ENCODE data around the gene SGPP2.

Gene SGPP2

DNA sequence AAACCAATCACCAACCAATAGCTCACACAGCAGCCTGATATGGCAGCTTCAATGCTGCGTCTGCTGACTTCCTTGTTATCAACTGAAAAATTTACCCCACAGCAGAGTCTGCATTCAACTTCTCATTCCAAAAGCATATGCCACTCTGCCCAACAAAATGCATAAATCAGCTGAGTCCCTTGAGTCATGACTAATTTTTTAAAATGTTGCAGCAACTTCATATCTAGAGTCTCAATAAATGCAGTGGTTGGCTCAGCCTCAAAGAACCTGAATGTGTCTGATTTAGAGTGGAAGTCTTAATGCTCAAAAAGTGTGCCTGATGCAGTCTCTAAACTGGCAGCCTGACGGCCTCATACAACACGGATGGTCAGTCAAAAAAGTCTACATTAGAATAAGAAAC is 185.0 kb downstream of the SGPP2 start:
- TF ChIP-seq, protein P1, sequence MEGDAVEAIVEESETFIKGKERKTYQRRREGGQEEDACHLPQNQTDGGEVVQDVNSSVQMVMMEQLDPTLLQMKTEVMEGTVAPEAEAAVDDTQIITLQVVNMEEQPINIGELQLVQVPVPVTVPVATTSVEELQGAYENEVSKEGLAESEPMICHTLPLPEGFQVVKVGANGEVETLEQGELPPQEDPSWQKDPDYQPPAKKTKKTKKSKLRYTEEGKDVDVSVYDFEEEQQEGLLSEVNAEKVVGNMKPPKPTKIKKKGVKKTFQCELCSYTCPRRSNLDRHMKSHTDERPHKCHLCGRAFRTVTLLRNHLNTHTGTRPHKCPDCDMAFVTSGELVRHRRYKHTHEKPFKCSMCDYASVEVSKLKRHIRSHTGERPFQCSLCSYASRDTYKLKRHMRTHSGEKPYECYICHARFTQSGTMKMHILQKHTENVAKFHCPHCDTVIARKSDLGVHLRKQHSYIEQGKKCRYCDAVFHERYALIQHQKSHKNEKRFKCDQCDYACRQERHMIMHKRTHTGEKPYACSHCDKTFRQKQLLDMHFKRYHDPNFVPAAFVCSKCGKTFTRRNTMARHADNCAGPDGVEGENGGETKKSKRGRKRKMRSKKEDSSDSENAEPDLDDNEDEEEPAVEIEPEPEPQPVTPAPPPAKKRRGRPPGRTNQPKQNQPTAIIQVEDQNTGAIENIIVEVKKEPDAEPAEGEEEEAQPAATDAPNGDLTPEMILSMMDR (conservative IDR thresholded peaks at IDR 0.05; ENCODE audit: control insufficient read depth, insufficient read depth, low read depth, low read length): no peak
- no peak overlapping the region for H3K4me3 ChIP-seq (ENCODE audit: control insufficient read depth, low read depth, low read length)
- DNase-seq (ENCODE audit: low read depth): peak; percentile 41

Data from fibroblast of mammary gland (primary cell).